GM21390 (cell line): Measurements from ENCODE around the gene PAK6.

Source experiments
- ATAC-seq: cut with Tn5 transposase; IDR thresholded peaks from one replicate; pipeline ENCODE4 v1.9.1; 2021; ENCODE audit not compliant: unreplicated experiment

The PAK6 gene

DNA sequence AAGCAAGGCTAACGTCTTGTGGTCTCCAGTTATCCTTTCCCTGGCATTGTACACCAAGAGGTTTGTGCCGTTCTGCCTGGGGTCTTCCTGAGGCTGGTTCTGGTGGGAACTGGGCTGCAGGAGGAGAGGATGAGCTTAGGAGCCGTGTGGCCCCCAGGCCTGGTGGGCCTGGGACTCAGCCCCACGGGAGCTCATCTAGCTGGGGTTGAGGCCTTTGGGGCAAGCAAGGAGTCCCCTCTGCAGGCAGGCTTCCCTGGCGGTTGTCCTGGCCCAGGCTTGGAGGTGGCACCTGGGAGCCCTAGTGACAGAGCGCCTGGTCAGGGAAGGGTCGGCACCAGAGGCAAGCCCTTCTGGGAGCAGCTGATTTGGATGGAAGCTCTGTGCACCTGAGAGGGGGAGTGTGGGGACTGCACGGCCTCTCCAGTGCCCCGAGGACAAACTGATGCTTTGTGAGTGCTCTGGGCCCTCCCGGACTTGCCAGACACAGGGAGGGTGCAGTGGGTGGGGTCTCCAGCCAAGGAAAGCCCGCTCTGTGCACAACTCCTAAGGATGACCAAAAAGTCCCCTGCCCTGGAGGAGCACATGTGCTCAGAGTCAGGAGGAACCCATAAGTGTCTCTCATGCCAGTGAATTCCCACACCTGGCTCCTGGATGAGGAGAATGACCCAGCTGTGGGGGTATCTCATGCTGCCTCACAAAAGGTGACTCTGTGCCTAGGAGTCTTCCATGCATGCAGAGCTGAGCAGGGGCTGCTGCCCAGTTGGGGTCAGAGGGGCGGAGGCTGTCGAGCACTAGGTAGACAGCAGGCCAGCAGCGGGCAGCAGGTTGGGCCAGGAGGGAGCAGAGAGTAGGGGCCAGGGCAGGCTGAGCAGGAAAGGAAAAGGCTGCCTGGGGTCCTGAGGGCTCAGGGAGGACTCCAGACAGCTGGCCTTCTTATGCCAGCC lies 2.7 kb downstream of the PAK6 start:
- no peak for ATAC-seq

DNA sequence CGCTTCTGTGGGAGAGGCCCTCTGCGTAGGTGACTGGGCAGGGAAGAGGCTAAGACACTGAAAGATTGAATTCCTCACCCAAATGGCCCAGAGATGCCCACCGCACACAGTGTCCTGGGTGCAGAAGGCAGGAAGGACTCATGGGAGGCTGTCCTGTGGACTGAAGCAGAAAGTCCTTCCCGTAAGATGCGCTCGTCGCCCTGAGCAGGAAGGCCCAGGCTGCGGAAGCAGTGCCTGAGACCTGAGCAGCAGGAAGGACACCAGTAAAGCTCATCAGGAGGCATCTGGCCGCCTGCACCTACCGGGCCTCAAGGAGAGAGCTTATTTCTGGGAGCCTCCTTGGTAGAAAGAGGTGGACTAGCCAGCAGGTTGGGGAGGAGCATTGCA lies 3.3 kb downstream of the PAK6 start:
- no peak for ATAC-seq

DNA sequence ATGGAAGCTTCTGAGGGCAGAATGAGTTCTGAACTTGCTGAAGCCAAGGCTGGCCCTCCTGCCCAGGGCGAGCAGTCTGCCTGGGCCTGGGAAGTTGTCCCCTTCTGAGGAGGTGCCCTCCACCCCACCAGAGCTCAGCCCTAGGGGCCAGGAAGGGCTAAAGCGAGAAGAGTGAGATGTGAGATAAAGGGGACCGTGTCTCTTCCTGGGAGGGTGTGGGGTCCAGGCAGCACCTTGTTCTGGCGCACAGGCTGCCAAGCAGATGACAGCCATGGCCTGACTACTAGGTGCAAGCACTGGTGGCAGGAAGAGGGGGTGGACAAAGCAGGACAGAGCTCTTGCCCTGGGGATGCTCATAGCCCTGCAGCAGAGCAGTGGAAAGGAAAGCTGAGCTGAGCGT lies 3.7 kb downstream of the PAK6 start:
- ATAC-seq, result no peak

DNA sequence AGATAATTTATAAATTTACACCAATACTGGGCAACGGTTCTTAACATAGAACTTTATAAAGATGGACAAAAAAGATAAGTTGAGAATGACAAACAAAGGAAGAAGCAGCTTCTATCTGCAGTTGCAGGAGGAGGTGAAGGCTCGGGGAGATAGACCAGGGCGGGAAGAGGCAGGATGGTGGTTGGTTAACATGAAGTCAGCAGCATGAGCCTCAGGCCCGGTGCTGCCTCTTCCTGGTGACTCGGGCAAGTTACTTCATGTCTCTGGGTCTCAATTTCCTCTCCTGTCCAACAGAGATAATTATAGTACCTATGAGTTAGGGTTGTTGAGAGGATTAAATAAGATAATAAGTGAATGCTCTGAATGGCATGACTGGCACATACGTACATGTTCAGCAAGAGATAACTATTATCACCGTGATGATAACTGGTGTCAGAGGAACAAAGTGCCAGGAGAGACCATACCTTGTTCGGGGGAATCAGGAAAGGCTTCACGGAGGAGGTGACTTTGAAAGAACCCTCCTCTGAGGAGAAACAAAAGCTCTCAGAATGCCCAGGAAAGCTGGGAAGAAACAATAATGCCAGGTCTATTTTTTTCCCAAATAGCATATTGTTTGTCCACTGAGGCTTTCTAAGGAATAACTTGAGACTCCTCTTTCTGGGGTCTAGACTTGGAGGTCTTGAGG lies 4.4 kb downstream of the PAK6 start:
- ATAC-seq, result no peak

DNA sequence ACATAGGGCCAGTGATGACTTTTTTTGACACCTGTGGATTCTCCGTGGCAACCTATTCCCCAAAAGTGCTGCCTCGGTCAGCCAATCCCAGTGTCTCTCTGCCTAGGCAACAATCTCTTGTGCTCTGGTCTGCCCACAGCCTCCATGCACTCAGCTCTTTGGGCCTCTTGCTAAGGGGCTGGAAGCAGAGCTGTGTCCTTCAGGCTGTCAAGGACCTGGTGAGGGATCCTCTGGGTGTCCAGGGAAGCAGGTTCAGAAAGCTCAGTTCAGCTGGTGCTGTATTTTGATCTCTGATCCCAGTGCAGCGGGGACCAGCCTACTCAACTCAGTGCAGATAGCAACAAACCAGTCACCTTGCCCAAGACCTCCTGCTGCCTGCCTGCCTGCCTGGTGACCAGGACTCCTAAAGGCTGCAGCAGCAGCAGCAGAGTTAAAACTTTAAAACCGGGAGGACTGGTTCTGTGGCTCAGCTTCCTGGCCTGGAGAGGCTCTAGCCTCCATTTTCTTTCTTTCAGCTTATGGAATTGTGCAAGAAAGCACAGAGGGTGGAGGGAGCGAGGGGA lies 6.2 kb downstream of the PAK6 start:
- no peak for ATAC-seq

DNA sequence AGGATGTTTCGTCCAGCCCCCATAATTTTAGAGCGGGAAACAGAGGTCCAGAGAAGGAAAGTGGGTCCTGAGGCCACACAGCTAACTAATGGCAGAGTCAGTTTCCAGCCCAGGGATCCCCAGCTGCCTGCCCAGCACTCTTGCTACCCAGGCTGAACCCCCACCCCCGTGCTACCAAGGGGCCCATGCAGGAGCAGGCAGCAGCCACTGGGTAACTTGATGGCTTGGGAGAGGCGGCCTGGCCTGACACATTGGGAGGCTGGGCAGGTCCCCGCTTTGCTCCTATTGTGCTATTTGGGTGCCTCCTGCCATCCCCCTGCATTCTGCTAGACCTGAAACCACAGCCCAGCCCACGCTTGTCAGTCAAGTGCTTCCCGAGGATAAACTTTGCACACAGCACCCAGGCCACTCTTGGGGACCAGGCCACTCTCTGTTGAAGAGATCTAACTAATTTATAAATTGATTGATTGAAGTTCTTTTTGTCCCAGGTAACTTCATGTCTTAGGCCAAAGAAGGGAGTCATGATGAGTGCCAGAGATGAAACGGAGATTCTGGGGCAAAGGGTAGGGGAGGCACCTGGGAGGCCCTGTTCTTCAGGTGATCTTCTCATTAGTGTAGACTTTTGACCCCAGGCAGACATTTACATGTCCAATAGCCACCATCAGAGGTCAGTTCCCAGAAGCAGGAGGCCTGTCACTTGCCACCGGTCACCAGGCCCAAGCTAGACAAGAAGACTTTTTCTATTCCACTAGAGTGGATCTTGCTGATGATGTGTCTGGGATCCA lies 7.0 kb downstream of the PAK6 start:
- no peak for ATAC-seq

DNA sequence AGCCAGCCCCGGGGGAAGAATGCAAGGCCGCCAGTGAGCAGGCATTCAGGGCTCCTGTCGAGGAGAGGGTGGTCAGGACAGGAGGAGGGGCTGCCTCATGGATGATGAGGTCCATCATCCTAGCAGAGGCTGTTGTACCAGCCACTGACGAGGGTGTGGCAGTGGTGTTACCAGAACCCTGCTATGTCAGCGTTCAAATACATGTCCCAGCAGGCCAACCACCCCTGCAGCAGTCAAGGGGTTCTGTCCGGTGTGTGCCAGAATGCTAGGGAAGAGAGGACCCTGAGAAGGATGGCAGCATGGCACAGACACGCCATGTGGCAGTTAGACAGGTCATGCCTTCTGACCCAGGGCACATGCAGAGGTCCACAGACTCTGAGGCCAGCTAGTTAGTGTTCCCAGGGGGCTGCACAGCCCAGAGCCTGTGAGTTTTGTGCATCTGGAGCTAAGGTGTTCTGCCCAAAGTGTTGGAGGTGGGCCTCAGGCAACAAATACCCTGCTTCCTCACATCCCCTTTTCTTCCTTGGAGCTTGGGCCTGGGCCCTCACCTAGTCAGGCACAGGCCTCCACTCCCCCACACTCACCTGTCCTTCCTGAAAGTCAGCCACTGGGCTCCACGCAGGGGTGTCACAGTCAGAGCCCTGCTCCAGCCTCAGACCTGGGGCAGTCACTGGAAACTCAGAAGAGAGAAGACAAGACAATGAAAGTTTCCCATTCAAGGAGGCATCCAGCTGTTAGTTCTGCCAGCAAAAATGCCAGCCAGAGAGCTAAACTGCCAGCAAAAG lies 7.8 kb downstream of the PAK6 start:
- ATAC-seq, result no peak

DNA sequence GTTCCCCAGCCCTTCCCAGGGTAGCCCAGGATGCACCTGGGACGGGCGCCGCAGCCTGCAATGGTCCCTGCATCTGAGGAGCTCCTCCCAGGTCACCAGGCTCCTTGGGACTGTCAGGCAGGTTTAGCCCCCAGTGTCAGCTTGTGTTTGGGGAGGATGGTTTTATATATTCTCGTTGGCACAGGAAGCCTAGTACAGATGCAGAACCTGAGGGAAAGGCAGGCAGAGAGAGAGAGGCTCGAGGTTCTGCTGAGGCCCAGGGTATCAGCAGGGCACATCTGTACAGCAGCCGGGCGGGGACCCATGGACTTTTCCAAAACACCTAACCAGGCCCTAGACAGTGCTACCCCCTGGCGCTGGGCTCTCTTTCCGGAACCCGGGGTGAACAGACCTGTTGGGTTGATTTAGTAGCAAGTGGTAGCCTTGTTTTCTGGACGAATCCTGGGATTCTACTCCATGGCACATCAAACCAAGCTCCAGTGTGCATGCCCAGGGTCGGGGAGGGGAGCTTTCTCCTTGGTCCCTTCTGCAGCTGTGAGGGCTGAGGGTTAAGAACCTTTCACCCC lies 8.6 kb downstream of the PAK6 start:
- no peak for ATAC-seq

DNA sequence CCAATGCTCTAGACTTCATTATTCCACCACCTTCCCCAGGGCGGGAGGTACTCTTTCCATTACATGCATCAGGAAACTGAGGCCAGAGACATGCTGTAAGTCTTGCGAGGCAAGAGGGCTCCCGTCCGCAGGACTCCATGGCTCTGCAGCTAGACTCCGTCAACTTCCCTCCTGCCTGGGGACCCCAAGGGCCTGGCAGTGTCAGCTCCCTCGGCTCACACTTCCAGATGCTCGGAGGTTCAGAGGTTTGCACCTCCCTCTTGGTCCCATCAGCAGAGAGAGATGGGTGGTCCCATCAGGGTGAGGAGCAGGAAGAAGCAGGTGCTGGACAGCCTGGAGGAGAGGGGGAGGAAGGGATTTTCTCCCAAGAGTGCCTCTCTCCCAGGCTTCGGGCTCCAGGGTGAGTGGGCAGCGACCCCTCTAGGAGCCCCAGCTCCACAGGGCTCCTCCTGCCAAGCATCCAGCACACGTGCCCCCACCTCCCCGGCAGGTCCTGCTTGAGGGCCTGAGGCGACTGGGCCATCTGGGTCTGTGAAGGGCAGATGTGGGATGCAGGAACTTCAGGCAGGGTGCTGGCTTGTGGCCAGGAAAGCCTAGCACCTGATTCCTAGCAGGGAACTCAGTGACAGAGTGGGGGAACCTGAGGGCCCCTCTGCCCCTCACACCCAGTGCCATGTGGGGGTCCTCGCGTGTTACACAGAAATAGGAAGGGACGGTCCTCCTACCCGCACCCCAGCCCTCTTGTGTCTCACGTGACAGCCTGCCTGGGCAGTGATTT lies 9.3 kb downstream of the PAK6 start:
- no peak for ATAC-seq

DNA sequence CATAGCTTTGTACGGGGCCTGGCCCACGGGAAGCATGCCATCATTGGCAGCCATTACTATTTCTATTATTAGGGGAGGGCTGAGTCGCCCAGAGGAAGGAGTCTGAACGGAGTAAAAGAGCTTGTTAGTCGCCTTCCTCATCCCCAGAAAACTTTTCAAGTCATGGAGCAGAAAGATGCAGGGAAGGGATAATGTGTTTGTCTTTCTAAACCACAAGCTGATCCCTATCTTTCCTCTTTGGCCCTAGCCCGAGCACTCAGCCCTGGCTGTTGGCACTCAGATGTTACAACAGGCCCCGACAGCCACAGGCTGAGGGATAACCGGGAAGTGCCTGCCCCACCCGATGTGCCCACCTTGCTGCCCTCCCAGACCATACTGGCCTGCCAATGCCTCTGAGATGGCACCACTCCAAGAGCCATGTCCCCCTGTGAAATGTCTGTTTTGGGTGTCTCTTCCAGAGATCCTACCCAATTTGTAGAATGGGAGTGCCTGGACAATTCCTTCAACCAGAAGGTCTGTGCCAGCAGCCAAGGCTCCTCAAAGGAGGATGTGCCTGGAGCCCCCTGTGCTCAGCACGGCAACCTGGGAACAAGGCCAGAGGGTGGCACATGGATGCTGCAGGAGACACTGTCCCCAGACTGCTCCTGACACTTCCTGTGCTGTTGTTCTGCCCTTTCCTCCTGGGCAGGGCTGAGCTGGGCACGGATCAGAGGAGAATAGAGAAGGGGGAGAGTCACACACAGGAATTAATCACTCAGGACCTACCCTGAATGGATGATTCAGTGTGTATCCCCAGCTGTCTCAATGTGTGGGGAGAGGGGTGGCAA lies 10.8 kb downstream of the PAK6 start:
- no peak for ATAC-seq

DNA sequence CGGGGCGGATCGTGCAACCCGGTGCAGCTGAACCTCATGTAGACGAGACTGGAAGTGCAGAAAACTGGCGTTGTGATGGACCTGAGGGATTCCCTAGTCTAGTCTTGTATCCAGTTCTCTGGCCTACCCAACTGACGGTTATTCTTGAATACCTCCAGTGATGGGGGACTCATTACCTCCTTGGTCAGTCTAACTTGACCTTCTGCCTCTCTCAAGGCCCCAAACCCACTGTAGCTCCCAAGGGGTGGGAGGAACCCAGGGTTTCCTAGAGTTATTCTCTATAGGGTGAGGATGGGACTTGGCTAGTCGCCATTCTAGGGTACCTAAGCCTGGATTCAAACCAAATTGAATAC lies 11.4 kb downstream of the PAK6 start:
- ATAC-seq, result no peak

DNA sequence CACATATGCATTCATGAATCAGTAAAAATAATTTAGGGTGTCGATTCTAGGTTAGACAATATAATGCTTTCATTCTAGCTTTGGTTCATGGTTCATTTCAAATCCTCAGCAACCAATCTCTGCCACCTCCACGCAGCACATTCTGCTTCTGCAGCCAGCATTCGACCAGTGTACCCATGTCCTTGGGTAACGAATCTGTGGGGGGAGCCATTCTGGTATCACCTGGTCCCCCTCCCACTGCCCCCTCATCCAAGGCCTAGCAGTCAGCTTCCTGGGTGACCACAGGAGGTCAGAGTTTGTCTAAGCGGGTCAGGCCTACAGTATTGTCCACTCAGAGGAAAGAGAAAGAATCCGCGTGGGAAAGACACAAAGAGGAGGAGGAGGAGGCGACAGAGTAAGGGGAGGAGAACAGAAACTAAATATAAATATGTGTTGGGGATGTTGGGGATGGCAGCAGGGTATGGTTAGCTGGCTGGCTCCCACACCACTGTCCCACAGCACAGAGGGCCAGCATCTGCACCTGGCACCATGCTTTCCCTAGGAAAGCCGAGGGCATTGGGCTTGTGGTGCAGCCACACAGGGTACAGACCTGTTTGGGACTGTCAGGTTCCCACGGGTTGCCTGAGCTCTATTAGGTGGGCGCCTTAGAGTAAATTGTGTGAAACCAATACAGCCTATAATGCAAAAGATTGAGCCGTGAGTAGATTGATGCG lies 12.1 kb downstream of the PAK6 start:
- ATAC-seq, result no peak

DNA sequence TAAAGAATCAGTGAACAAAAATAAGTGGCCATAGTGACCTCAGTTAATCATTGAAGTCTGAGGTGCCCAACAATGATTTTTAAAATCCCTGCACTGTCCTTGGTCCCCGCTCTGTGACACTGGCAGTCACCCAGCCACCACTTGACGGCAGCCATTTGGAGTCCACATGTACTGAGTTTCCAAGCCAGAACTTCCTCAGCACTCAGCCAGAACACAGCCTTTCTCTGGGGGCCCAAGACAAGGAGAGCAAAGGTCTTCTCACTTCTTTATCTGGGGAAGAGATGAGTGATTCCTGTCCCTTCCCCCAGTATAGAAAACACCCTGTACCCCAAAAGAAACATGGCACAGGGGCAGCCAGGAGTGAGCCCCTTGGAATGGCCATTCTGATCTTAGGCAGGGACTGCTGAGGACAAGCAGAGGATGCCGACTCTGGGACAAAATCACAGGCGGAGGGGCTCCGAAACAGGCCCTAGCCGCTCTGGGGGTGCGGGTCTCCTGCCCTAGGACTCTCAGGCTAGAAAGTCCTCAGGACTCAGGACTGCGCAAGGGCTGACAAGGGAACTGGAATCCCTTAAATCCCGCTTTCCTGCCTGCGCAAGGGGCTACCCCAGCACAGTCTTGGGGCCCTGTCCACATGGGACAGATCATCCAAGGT lies 12.8 kb downstream of the PAK6 start:
- no peak for ATAC-seq

DNA sequence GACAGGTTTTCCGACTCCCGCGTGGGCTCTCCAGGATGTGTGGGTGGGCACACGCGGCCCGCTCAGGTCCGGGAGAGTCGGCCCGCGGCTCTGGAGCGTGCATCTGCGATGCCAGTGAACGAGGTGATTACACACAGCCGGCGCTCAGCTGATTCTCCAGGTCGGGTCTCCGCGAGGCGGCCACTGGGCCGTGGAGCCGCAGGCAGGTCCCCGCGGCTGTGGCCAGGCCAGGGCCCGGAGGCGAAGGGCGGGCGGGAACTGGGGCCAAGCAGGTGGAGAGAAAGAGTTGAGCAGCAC lies 13.2 kb downstream of the PAK6 start:
- ATAC-seq, result no peak

DNA sequence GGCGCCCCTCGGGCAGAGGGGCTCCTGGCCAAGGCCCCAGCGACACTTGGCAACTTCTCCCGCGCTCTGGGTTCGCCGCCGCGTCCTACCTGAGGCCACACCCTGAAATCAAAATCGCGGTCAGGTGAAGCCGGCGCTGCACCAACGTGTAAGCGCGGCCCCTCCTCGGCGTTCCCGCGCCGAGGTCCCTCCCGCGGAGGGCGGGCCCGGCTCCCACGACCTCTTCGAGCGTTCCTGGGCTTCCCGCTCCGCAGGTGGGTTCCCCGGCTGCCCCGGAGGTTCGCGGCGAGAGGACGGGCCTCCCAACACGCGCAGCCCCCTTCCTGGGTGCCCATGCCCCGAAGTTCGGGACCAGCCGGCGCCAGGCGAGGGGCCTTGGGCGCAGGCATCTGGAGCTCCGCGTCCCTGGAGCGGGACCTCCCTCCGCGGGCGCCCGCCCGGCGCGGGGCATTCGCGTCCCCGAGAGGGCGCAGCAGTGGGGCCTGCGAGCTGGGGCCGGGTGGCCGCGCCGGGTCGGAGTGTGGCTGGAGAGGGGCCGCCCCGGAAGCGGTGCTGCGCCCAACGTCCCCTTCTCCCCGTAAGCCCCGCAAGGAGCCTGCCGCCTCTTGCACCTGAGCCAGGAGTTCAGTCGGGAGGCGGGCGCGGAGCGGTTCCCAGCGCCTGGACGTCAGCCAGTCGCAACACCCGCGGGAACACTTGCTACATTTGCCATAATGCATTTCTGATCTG lies 13.7 kb downstream of the PAK6 start:
- no peak for ATAC-seq

DNA sequence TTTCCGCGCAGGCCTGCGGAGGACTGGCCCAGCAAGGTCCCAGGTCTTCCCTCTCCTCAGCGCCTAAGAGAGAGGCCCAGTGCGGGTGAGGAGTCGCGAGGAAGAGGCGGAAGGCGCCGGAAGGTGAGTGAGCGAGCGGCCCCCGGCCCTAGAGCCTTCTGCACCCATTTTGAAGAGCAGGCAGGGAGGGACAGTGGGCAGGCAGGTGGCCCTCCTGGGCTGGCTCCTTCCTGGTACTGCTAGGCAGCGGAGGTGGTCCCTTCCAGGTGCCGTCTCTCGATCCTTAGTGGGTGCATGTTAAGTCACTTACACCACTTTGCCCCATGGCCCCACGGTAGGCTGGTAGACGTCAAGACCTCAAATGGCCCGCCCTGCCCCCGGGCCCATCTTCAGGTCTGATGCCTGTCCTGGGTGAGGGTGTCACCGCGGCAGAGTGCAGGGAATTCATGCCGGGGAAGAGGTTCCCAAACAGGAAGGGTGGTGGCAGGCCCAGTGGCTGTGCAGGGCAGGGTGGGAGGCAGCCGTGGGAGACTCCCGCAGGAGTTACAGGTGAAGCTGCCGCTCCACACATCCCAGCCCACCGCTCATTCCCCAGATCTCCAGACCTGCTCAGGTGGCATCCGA lies 14.4 kb downstream of the PAK6 start:
- ATAC-seq, result no peak

DNA sequence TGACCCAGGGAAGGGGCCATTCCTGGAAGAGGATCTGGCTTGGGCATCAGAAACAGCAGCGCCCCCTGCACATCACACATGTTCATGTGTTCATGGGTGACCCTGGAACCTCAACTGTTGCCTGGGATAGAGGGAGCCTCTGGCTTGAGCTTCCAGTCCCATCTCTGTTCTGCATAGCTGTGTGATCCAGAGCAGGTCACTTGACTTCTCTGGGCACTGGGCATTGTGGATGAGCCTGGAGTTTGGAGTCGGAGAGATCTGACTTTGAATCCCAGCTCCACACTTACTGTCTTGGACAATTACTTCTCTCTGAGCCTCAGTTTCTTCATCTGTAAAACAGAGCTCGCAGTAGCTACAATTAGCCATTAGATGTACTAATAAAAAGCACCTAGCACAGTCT lies 15.6 kb downstream of the PAK6 start:
- ATAC-seq, result no peak
